Activated B cell treated with CpG ODN at 0.5 μM for 24 hours (primary cell): ENCODE results near the gene STAM2. TPM values are rescaled to one million over a fixed set of nuclear protein-coding genes. Genes with fewer than 3 reads are reported as not detected.

Experiments
- ATAC-seq: fragments of 200-7000 bp; cut with Tn5 transposase; one replicate; pipeline ENCODE4 v1.10.0; 2021; ENCODE audit warnings: low read depth, mild to moderate bottlenecking, moderate library complexity
- CTCF ChIA-PET: fragments of 350-600 bp; sonication (Branson Sonifier 250); formaldehyde crosslinking; loops from one replicate; lab custom pipeline; 2021; ENCODE audit warnings: antibody characterized with exemption; lab: Charles Lee
- POLR2A ChIA-PET: fragments of 350-600 bp; sonication (Branson Sonifier 250); formaldehyde crosslinking; loops from one replicate; lab custom pipeline; 2021; ENCODE audit warnings: antibody characterized with exemption; lab: Charles Lee
- DNase-seq: peaks from one replicate; pipeline ENCODE4 v3.0.0; 2022
- H3K27ac Mint-ChIP-seq: one replicate; pipeline ENCODE4 v1.8.0; 2020; ENCODE audit warnings: mixed read lengths
- H3K27me3 Mint-ChIP-seq: one replicate; pipeline ENCODE4 v1.8.0; 2021; ENCODE audit warnings: mixed read lengths
- H3K36me3 Mint-ChIP-seq: one replicate; pipeline ENCODE4 v1.8.0; 2021; ENCODE audit warnings: low read depth, mixed read lengths
- H3K4me1 Mint-ChIP-seq: one replicate; pipeline ENCODE4 v1.8.0; 2021; ENCODE audit warnings: mixed read lengths
- H3K4me3 Mint-ChIP-seq: one replicate; pipeline ENCODE4 v1.8.0; 2020; ENCODE audit warnings: mild to moderate bottlenecking, mixed read lengths
- H3K9me3 Mint-ChIP-seq: one replicate; pipeline ENCODE4 v1.8.0; 2020; ENCODE audit warnings: mixed read lengths
- intact Hi-C: fragments of 100-400 bp; cut with micrococcal nuclease; formaldehyde crosslinking; loops from one replicate; pipeline ENCODE4 v1.15.1; 2024
- total RNA-seq: library from RNA; stranded (reverse); gene quantifications from 2 replicates; pipeline ENCODE4 v1.2.3, GENCODE V29; 2022
- TF ChIP-seq, protein P1 (sequence below): fragments of 200-600 bp; IDR thresholded peaks from one replicate; pipeline ENCODE4 v1.8.0; 2022; ENCODE audit warnings: antibody characterized with exemption, mild to moderate bottlenecking

Gene STAM2
- total RNA-seq, 1 donor from 2014 or later, result 27.4 TPM

DNA sequence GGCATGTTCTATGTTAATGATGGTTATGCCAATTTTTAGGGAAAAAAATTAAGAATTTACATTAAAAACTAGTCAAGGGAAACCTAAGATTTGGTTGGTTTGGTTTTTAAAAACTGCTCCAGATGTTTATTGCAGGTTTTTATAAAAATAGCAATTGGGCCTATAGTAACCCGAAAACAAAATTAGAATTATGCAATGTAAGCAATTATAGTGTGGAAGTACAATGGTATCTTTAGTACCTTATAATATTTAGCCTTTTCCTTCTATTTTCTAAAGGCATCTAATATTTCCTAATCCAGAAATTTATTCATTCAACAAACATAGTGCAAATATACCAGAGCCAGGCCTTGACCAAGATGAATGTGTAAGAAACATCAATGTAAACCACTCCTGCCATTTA lies 104.0 kb downstream of the STAM2 start:
- DNase-seq, result no peak
- no peak overlapping the region for H3K27ac Mint-ChIP-seq
- no peaks in the 10 kb centered on the region for H3K36me3 Mint-ChIP-seq
- TF ChIP-seq, protein P1, sequence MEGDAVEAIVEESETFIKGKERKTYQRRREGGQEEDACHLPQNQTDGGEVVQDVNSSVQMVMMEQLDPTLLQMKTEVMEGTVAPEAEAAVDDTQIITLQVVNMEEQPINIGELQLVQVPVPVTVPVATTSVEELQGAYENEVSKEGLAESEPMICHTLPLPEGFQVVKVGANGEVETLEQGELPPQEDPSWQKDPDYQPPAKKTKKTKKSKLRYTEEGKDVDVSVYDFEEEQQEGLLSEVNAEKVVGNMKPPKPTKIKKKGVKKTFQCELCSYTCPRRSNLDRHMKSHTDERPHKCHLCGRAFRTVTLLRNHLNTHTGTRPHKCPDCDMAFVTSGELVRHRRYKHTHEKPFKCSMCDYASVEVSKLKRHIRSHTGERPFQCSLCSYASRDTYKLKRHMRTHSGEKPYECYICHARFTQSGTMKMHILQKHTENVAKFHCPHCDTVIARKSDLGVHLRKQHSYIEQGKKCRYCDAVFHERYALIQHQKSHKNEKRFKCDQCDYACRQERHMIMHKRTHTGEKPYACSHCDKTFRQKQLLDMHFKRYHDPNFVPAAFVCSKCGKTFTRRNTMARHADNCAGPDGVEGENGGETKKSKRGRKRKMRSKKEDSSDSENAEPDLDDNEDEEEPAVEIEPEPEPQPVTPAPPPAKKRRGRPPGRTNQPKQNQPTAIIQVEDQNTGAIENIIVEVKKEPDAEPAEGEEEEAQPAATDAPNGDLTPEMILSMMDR, result no peak
- intact Hi-C loops, result no loop called here
- H3K27me3 Mint-ChIP-seq, result no peaks in the 10 kb centered on the region
- no peak for ATAC-seq
- H3K4me3 Mint-ChIP-seq, result no peak overlapping the region
- no peaks in the 10 kb centered on the region for H3K9me3 Mint-ChIP-seq
- ChIA-PET POLR2A (no interaction called here), CTCF (no interaction called here)
- H3K4me1 Mint-ChIP-seq, result peaks cover 16% of the 10 kb centered on the region

DNA sequence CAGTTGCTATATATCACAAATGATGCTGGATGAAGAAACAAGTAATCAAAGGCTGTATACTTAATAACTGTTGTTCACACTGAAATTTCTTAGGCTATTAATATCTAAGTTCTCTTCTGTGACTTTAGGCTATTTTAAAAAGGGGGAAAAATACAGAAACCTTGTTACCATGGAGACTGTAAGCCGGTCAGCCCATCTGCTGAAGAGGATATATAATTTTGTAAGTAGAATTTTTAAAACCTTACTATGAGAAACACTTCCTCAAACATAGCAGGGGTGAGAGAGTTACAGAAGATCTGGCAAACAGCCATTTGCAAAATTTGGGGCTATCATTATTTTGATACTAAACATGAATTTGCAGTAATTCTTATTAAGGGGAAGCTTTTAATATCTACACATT lies 104.5 kb downstream of the STAM2 start:
- peaks cover 16% of the 10 kb centered on the region for H3K4me1 Mint-ChIP-seq
- no peak overlapping the region for H3K4me3 Mint-ChIP-seq
- no peak overlapping the region for H3K27ac Mint-ChIP-seq
- no peaks in the 10 kb centered on the region for H3K36me3 Mint-ChIP-seq
- POLR2A ChIA-PET, result no interaction called here
- CTCF ChIA-PET, result no interaction called here
- TF ChIP-seq, protein P1, result no peak
- DNase-seq (no peak), ATAC-seq (no peak)
- intact Hi-C loops, result no loop called here
- no peaks in the 10 kb centered on the region for H3K27me3 Mint-ChIP-seq
- no peaks in the 10 kb centered on the region for H3K9me3 Mint-ChIP-seq

DNA sequence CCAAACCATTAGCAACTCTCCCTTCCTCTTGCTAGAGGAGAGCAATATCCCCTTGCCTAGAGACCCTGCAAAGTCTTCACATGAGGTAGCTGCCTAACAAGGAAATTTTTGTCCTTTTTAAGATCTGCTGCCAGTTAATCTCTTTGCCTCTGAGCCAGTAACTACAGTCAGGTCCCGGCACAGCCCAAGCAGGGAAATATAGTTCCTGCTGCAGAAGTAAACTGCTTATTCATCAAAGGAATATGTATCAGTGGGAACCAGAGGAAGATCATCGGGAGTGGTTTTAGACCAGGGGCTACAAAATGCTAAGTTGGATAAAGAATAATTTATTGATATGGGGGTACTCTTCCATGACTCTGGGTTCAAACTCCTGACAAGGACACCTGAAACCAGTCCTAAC lies 107.3 kb downstream of the STAM2 start:
- ChIA-PET CTCF (no interaction called here), POLR2A (no interaction called here)
- Mint-ChIP-seq H3K4me3 (no peak overlapping the region), H3K36me3 (no peaks in the 10 kb centered on the region), H3K27ac (no peak overlapping the region), H3K9me3 (no peaks in the 10 kb centered on the region), H3K4me1 (peaks cover 16% of the 10 kb centered on the region), H3K27me3 (peaks cover 2% of the 10 kb centered on the region)
- ATAC-seq (no peak), DNase-seq (no peak)
- TF ChIP-seq, protein P1, result no peak
- intact Hi-C loops, result no loop called here

DNA sequence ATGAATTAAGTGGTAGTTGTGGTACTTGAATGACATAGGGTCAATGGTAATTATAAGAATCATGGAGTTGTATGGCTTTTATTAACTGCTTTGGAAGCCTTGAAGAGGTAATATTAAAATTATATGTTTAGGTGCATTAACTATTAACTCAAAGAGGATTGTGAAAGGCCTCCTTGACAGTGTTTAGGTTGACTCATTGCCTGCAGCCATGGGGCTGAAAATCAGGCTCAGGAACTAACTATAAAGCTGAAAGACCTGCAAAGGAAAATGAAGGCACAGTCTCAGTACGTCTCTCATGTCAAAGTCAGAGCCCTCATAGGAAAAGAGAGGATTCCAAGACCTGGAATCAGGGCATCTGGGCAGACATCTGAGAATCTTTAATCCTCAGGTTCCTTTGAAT lies 107.7 kb downstream of the STAM2 start:
- Mint-ChIP-seq H3K36me3 (no peaks in the 10 kb centered on the region), H3K27ac (no peak overlapping the region), H3K4me3 (no peak overlapping the region), H3K27me3 (peaks cover 4% of the 10 kb centered on the region), H3K9me3 (no peaks in the 10 kb centered on the region), H3K4me1 (peaks cover 18% of the 10 kb centered on the region)
- intact Hi-C loops, result no loop called here
- no peak for ATAC-seq
- CTCF ChIA-PET, result no interaction called here
- TF ChIP-seq, protein P1, result no peak
- POLR2A ChIA-PET, result no interaction called here
- no peak for DNase-seq

Other genes starting within 250 kb of the STAM2 start
- 0.73 and 0.86 TPM in 2 replicates for gene CACNB4, start 76.7 kb downstream of the STAM2 start, total RNA-seq
- gene FMNL2, start 159.4 kb upstream of the STAM2 start, total RNA-seq, result 2.8 and 4.0 TPM in 2 replicates